CD4-positive, CD25-positive, alpha-beta regulatory T cell (primary cell): ENCODE measurements around the gene USP32. TPM values are rescaled to one million over a fixed set of nuclear protein-coding genes. Genes with fewer than 3 reads are reported as not detected.

Experiments used
- ATAC-seq, 2 donors: fragments of 150-1000 bp; cut with Tn5 transposase; one replicate each; pipeline ENCODE4 v1.10.0; 2021; ENCODE audit warnings: low read depth in 2 of 2, moderate number of reproducible peaks in 2 of 2, moderate library complexity in 1 of 2
- DNase-seq, 3 donors: peaks; one replicate each; pipeline versions ENCODE4 v3.0.0 to v3.0.0-alpha.2; 2012 to 2022; ENCODE audit warnings: mixed read lengths in 1 of 3
- H3K27ac ChIP-seq: one replicate; pipeline ENCODE4 v1.7.0; 2013; ENCODE audit warnings: mild to moderate bottlenecking, low read length; ENCODE audit not compliant: insufficient read depth, poor library complexity, severe bottlenecking
- H3K27me3 ChIP-seq: one replicate; pipeline ENCODE4 v1.7.0; 2013; ENCODE audit warnings: low read length; ENCODE audit not compliant: control insufficient read depth, insufficient read depth
- H3K36me3 ChIP-seq: one replicate; pipeline ENCODE4 v1.7.0; 2013; ENCODE audit warnings: mild to moderate bottlenecking, low read length, moderate library complexity; ENCODE audit not compliant: control insufficient read depth, insufficient read depth
- H3K4me1 ChIP-seq: 2 replicates; pipeline ENCODE4 v1.7.0; 2013; ENCODE audit warnings: mild to moderate bottlenecking, low read length; ENCODE audit not compliant: insufficient read depth, control insufficient read depth, poor library complexity, severe bottlenecking
- H3K4me3 ChIP-seq: one replicate; pipeline ENCODE4 v1.7.0; 2013; ENCODE audit warnings: low read depth, mild to moderate bottlenecking, low read length, moderate library complexity
- H3K9me3 ChIP-seq, 2 experiments: 1 replicate in 1 of 2; 2 replicates in 1 of 2; pipeline ENCODE4 v1.7.0; 2013; ENCODE audit warnings: low read length in 2 of 2, mild to moderate bottlenecking in 1 of 2, moderate library complexity in 1 of 2; ENCODE audit not compliant: control insufficient read depth in 2 of 2
- H3K27ac Mint-ChIP-seq, 3 donors: one replicate each; pipeline ENCODE4 v1.8.0; 2020 to 2022; ENCODE audit warnings: mild to moderate bottlenecking in 3 of 3, mixed read lengths in 3 of 3, moderate library complexity in 2 of 3
- H3K27me3 Mint-ChIP-seq: one replicate; pipeline ENCODE4 v1.8.0; 2022; ENCODE audit warnings: mild to moderate bottlenecking, mixed read lengths
- H3K36me3 Mint-ChIP-seq: one replicate; pipeline ENCODE4 v1.8.0; 2020; ENCODE audit warnings: mixed read lengths
- H3K4me1 Mint-ChIP-seq, 4 donors: one replicate each; pipeline ENCODE4 v1.8.0; 2020 to 2022; ENCODE audit warnings: mixed read lengths in 4 of 4, mild to moderate bottlenecking in 1 of 4
- H3K4me3 Mint-ChIP-seq, 4 donors: one replicate each; pipeline ENCODE4 v1.8.0; 2020 to 2022; ENCODE audit warnings: mild to moderate bottlenecking in 4 of 4, mixed read lengths in 4 of 4, moderate library complexity in 3 of 4
- H3K9me3 Mint-ChIP-seq, 7 donors: one replicate each; pipeline ENCODE4 v1.8.0; 2020 to 2022; ENCODE audit warnings: mixed read lengths in 7 of 7, mild to moderate bottlenecking in 3 of 7, moderate library complexity in 2 of 7
- polyA plus RNA-seq, 4 donors: library from polyadenylated mRNA; unstranded; fragments of 300-500 nt; fragmentation: Illumina TruSeq; gene quantifications; one replicate each; pipeline ENCODE4 v1.2.3, GENCODE V29; 2021
- total RNA-seq: library from RNA; stranded (reverse); gene quantifications from one replicate; pipeline ENCODE4 v1.2.3, GENCODE V29; 2022

The USP32 gene
- total and polyA plus RNA-seq, 5 donors from 2014 or later, result 6.1 to 47.0 (median 7.5) TPM

DNA sequence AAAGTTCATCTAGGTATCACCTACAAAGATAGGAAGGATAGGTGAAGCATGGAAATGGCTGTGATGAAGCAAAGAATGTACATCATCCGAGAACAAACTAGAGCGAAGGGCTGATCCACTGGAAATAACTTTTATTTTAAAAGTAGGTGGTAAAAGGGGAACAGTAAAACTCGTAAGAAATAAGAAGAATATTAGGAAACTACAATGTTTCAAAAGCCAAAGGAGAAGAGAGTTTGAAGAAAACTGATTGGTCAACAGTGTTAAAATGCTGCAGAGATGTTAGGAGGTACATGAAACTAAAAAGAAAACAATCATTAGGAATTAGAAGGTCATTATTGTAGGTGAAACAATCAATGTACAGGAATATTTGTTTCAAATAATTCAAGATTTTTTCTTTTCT, 108.1 kb downstream of the USP32 start:
- ATAC-seq (no peak), DNase-seq (no peak)
- Mint-ChIP-seq H3K36me3 (peaks cover 25% of the 10 kb centered on the region), H3K9me3 (no peaks in the 10 kb centered on the region), H3K27me3 (no peaks in the 10 kb centered on the region), H3K4me1 (peaks cover 0 to 14% (median 4%) of the 10 kb centered on the region in 4 donors), H3K27ac (no peak overlapping the region), H3K4me3 (no peak overlapping the region)
- H3K36me3 ChIP-seq, result peaks cover 15% of the 10 kb centered on the region
- no peaks in the 10 kb centered on the region for H3K9me3 ChIP-seq
- no peaks in the 10 kb centered on the region for H3K27me3 ChIP-seq
- no peaks in the 10 kb centered on the region for H3K4me1 ChIP-seq
- no peak overlapping the region for H3K4me3 ChIP-seq
- no peak overlapping the region for H3K27ac ChIP-seq

DNA sequence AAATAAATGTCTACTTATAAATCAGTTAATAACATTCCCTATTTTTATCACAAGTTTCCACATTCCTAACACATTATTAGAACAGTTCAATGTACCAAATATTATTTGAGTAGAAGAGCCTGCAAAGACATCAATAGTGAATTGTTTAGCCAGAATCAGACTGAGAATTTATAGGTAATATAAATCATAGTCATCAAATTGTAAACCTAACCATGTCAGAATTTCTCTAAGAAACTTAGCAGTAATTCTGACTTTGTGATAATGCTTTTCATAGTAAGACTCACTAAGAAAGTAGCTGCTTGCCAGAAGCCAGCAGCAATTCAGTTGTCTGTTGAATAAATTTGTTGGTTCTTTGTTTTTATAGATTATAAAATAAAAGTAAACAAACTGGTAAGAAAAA, 111.3 kb downstream of the USP32 start:
- peaks cover 0 to 10% (median 7%) of the 10 kb centered on the region in 4 donors for H3K4me1 Mint-ChIP-seq
- no peak overlapping the region for H3K4me3 Mint-ChIP-seq
- H3K27ac Mint-ChIP-seq, result no peak overlapping the region
- peaks cover 6% of the 10 kb centered on the region for H3K36me3 ChIP-seq
- H3K27me3 ChIP-seq, result no peaks in the 10 kb centered on the region
- no peak overlapping the region for H3K27ac ChIP-seq
- ATAC-seq, result no peak
- no peak for DNase-seq
- no peak overlapping the region for H3K4me3 ChIP-seq
- no peaks in the 10 kb centered on the region for H3K9me3 ChIP-seq
- no peaks in the 10 kb centered on the region for H3K9me3 Mint-ChIP-seq
- H3K4me1 ChIP-seq, result no peaks in the 10 kb centered on the region
- H3K36me3 Mint-ChIP-seq, result peaks cover 11% of the 10 kb centered on the region
- H3K27me3 Mint-ChIP-seq, result no peaks in the 10 kb centered on the region

DNA sequence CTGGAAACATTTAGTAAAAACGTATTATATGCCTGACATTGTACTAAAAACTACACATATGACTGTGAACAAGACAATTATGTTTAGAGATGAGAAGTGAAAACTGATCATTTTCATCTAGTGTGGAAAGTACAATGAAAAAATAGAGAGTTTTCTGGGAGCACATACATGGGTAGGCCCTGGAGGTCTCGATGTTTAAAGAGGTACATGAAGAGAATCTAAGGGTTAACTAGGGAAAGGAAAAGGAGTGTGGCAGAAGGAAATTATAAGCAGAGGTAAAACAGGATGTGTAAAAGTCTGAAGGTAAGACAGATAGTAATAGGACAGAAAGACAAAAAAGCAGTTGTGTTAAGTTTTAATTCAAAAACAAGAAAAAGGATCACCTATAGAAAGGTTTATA, 113.7 kb downstream of the USP32 start:
- H3K4me1 ChIP-seq, result no peaks in the 10 kb centered on the region
- DNase-seq, result no peak
- Mint-ChIP-seq H3K4me1 (peaks cover 0 to 5% (median 3%) of the 10 kb centered on the region in 4 donors), H3K4me3 (no peak overlapping the region), H3K27me3 (no peaks in the 10 kb centered on the region), H3K9me3 (no peaks in the 10 kb centered on the region), H3K36me3 (peaks cover 10% of the 10 kb centered on the region), H3K27ac (peak overlapping the region in 1 of 3 donors; percentile 45)
- H3K9me3 ChIP-seq, result no peaks in the 10 kb centered on the region
- no peak overlapping the region for H3K4me3 ChIP-seq
- H3K27ac ChIP-seq, result no peak overlapping the region
- H3K36me3 ChIP-seq, result peaks cover 7% of the 10 kb centered on the region
- no peaks in the 10 kb centered on the region for H3K27me3 ChIP-seq
- no peak for ATAC-seq

DNA sequence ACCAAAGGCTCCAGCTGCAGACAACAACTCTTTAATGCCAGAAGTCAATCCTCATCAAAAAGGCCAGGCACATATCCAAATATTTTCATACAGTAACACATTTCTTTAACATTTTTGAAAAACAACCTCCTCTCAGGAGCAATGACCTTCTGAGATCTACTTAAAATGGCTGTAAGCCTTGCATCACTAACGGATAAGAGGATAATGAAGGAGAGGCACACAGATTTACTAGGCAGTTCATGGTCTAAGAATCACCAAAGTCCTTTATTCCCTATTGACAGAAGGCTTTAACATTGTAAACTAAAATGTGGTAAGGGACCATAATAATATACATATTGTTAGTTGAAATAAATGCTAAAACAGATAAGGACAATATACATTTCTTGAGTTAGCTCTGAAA, 114.7 kb downstream of the USP32 start:
- H3K27me3 ChIP-seq, result no peaks in the 10 kb centered on the region
- H3K27ac Mint-ChIP-seq, result no peak overlapping the region
- no peaks in the 10 kb centered on the region for H3K9me3 ChIP-seq
- peaks cover 0 to 5% (median 4%) of the 10 kb centered on the region in 4 donors for H3K4me1 Mint-ChIP-seq
- H3K4me3 ChIP-seq, result no peak overlapping the region
- no peak for DNase-seq
- no peaks in the 10 kb centered on the region for H3K9me3 Mint-ChIP-seq
- H3K4me3 Mint-ChIP-seq, result no peak overlapping the region
- no peaks in the 10 kb centered on the region for H3K4me1 ChIP-seq
- H3K27me3 Mint-ChIP-seq, result no peaks in the 10 kb centered on the region
- H3K36me3 Mint-ChIP-seq, result peaks cover 13% of the 10 kb centered on the region
- H3K36me3 ChIP-seq, result peaks cover 7% of the 10 kb centered on the region
- no peak overlapping the region for H3K27ac ChIP-seq
- ATAC-seq, result no peak

DNA sequence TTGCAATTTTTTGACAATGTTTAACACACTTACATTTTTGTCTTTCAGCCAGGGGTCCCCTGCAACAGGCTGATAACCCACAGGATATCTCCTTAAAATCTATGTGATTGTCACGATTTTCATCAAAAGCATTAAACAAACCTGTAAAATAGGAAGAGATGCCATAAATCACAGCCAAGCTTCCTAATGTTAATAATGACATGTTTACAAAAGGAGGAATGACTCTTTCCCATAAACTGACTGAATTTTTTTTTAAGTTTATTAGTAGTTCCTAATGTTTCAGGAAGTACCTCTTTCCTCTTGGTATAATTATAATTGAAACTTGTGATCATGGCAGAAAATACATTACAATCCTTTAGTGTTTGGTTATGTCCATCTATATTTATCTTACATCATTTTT, 122.5 kb downstream of the USP32 start:
- H3K36me3 Mint-ChIP-seq, result peaks cover 34% of the 10 kb centered on the region
- H3K27me3 Mint-ChIP-seq, result no peaks in the 10 kb centered on the region
- no peak overlapping the region for H3K27ac Mint-ChIP-seq
- no peak overlapping the region for H3K4me3 Mint-ChIP-seq
- H3K27ac ChIP-seq, result no peak overlapping the region
- H3K4me3 ChIP-seq, result no peak overlapping the region
- H3K36me3 ChIP-seq, result peaks cover 8% of the 10 kb centered on the region
- no peaks in the 10 kb centered on the region for H3K9me3 Mint-ChIP-seq
- H3K4me1 Mint-ChIP-seq, result peaks cover 0 to 14% (median 0%) of the 10 kb centered on the region in 4 donors
- no peak for ATAC-seq
- H3K27me3 ChIP-seq, result no peaks in the 10 kb centered on the region
- no peak for DNase-seq
- H3K4me1 ChIP-seq, result no peaks in the 10 kb centered on the region
- H3K9me3 ChIP-seq, result no peaks in the 10 kb centered on the region

DNA sequence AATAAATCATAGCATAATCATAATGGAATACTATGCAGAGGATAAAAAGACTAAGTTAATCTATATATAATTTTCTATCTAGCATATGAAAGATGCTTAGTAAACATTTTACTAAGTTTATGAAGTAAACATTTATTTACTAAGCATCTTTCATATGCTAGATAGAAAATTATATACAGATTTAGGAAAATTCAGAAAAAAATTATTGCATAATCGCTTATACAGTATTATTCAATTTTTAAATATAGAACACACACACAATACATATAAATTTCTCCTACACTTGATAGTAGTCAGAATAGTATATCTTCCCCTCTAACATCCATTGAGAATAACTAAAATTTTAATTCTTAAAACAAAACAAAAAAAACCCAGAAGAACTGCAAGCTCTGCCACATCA, 131.4 kb downstream of the USP32 start:
- Histone ChIP-seq H3K36me3 (peaks cover 30% of the 10 kb centered on the region), H3K9me3 (no peaks in the 10 kb centered on the region), H3K27me3 (no peaks in the 10 kb centered on the region), H3K27ac (no peak overlapping the region), H3K4me3 (no peak overlapping the region), H3K4me1 (no peaks in the 10 kb centered on the region)
- H3K9me3 Mint-ChIP-seq, result no peaks in the 10 kb centered on the region
- ATAC-seq (no peak), DNase-seq (no peak)
- H3K27me3 Mint-ChIP-seq, result no peaks in the 10 kb centered on the region
- peaks cover 0 to 9% (median 2%) of the 10 kb centered on the region in 4 donors for H3K4me1 Mint-ChIP-seq
- H3K36me3 Mint-ChIP-seq, result peaks cover 43% of the 10 kb centered on the region
- H3K4me3 Mint-ChIP-seq, result no peak overlapping the region
- peak overlapping the region in 1 of 3 donors; percentile 20 for H3K27ac Mint-ChIP-seq

DNA sequence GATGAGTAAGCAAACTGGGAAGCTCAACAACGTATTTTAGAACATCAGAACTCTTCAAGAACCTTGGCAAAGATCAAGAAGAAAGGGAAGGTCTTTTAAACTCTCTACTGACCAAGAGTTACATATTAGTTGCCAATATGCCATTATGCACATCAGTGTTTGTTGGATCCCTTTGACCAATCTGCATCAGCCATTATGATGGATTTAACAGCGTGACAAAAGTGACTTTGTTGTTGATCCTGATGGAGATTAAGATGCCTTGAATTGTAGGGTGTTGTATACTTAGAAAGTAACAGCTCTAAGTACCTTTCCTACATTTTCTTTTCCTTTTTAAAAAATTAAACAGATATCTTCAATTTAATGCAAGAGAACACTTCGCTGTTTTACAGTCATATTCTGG, 133.6 kb downstream of the USP32 start:
- H3K4me1 Mint-ChIP-seq, result peaks cover 0 to 5% (median 2%) of the 10 kb centered on the region in 4 donors
- Histone ChIP-seq H3K36me3 (peaks cover 25% of the 10 kb centered on the region), H3K9me3 (no peaks in the 10 kb centered on the region), H3K27ac (no peak overlapping the region), H3K4me1 (no peaks in the 10 kb centered on the region), H3K27me3 (no peaks in the 10 kb centered on the region), H3K4me3 (no peak overlapping the region)
- H3K4me3 Mint-ChIP-seq, result no peak overlapping the region
- H3K36me3 Mint-ChIP-seq, result peaks cover 47% of the 10 kb centered on the region
- H3K9me3 Mint-ChIP-seq, result no peaks in the 10 kb centered on the region
- H3K27ac Mint-ChIP-seq, result no peak overlapping the region
- no peak for ATAC-seq
- H3K27me3 Mint-ChIP-seq, result no peaks in the 10 kb centered on the region
- no peak for DNase-seq

DNA sequence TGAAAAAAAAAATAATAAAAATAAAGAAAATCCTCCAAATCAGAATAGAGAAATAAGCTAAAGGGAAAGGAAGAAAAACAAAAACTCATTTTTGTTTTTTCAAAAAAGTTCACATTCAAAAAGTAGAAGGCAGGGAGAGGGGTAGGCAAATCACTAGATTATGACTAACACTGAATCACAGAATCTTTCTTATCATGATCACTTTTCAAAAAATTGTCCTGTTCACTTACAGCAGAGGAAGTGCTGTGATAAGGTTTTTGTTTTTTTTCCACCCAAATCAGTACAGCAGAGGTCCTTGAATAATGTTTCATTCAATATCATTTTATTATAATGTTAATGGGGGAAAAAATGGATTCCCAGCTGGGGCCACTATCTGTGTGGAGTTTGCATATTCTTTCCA, 135.8 kb downstream of the USP32 start:
- no peaks in the 10 kb centered on the region for H3K27me3 Mint-ChIP-seq
- no peaks in the 10 kb centered on the region for H3K4me1 ChIP-seq
- peaks cover 41% of the 10 kb centered on the region for H3K36me3 Mint-ChIP-seq
- ATAC-seq (no peak), DNase-seq (no peak)
- peaks cover 0 to 5% (median 2%) of the 10 kb centered on the region in 4 donors for H3K4me1 Mint-ChIP-seq
- H3K27ac ChIP-seq, result no peak overlapping the region
- no peaks in the 10 kb centered on the region for H3K9me3 ChIP-seq
- H3K27me3 ChIP-seq, result no peaks in the 10 kb centered on the region
- no peaks in the 10 kb centered on the region for H3K9me3 Mint-ChIP-seq
- H3K27ac Mint-ChIP-seq, result no peak overlapping the region
- H3K4me3 ChIP-seq, result no peak overlapping the region
- no peak overlapping the region for H3K4me3 Mint-ChIP-seq
- H3K36me3 ChIP-seq, result peaks cover 32% of the 10 kb centered on the region
